GM23248 (cell line): ENCODE measurements around the gene HELQ.

Experiments used
- EZH2 ChIP-seq: fragments of 200-600 bp; sonication (generic); IDR thresholded peaks from 2 replicates; pipeline ENCODE4 v1.6.1; 2018; ENCODE audit warnings: antibody characterized with exemption, mild to moderate bottlenecking; ENCODE audit not compliant: insufficient read depth, poor library complexity, severe bottlenecking
- EZH2phosphoT487 ChIP-seq: fragments of 200-600 bp; sonication (generic); IDR thresholded peaks from 2 replicates; pipeline ENCODE4 v1.6.1; 2018; ENCODE audit warnings: antibody characterized with exemption, moderate library complexity, mild to moderate bottlenecking, low read depth; ENCODE audit not compliant: insufficient read depth

DNA sequence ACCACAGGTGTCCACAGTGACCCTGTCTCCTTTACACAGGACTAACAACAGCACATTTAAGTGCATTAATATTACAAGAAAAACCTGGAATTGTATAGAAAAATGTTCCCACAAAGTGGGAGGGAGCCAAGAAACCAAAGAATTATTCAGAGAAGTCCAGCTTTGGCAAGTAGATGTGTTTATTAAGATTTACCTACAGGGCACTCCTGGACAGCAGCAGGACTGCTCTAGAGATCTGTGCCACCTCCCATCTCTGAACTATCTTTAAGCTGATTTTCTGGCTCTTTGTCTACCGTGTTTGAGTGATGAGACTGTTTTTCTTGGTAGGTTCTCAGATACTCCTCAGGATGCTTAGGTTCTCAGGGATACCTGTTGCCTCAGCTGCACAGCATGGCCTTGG is 82.7 kb downstream of the HELQ start:
- no peak for TF ChIP-seq EZH2phosphoT487
- TF ChIP-seq EZH2: no peak
